HCT116 (cell line): ENCODE results near the gene EDN2. TPM values are rescaled to one million over a fixed set of nuclear protein-coding genes. Genes with fewer than 3 reads are reported as not detected.

Source experiments
- ATAC-seq: fragments of 200-7000 bp; cut with Tn5 transposase; 2 replicates; pipeline ENCODE4 v1.9.1; 2020; ENCODE audit warnings: mild to moderate bottlenecking, moderate library complexity
- BruUV-seq: library from RNA; stranded (reverse); fragments of 400-500 nt; replicated peaks from 2 replicates; lab custom pipeline; 2021; lab: Mats Ljungman, UMichigan
- CTCF ChIA-PET: fragments of 300-600 bp; sonication (Branson Sonifier 250); formaldehyde crosslinking; loops from one replicate; lab custom pipeline; 2021; ENCODE audit warnings: antibody characterized with exemption; lab: Charles Lee
- POLR2A ChIA-PET: fragments of 300-600, 350-600 bp; sonication (Branson Sonifier 250); formaldehyde crosslinking; loops from one replicate; lab custom pipeline; 2021; ENCODE audit warnings: antibody characterized with exemption; lab: Charles Lee
- RAD21 ChIA-PET, 2 experiments: fragments of 300-600 bp; sonication (Branson Sonifier 250); formaldehyde crosslinking; loops; one replicate each; lab custom pipeline; 2023; ENCODE audit warnings: low total read pairs in 2 of 2; ENCODE audit not compliant: uncharacterized antibody in 2 of 2, unreplicated experiment in 2 of 2, low non-redundant PET in 1 of 2; lab: Charles Lee
- DNase-seq: peaks from one replicate; pipeline ENCODE4 v3.0.0-alpha.2; 2010; ENCODE audit warnings: low read depth, low spot score
- H2AFZ ChIP-seq: fragments of 200-600 bp; shearing (Covaris generic), sonication (generic); 2 replicates; pipeline ENCODE4 v1.6.1; 2017; ENCODE audit warnings: low read depth, mixed run types, mixed read lengths, antibody characterized with exemption, low read length; ENCODE audit not compliant: poor library complexity, severe bottlenecking
- H3K27ac ChIP-seq: 2 replicates; pipeline ENCODE4 v1.5.1; 2012; ENCODE audit warnings: low read depth, low read length
- H3K27me3 ChIP-seq: fragments of 200-600 bp; sonication (generic); 2 replicates; pipeline ENCODE4 v1.6.1; 2016; ENCODE audit warnings: mixed run types, low read length, mixed read lengths; ENCODE audit not compliant: insufficient read depth
- H3K36me3 ChIP-seq, 2 experiments: fragments of 200-500 bp in 1 of 2; fragments of 200-600 bp in 1 of 2; sonication (Bioruptor generic) in 1 of 2; sonication (generic) in 1 of 2; 2 replicates each; pipeline versions ENCODE4 v1.5.1 to v1.6.1; 2014 to 2016; ENCODE audit warnings: low read length in 2 of 2, inconsistent platforms in 1 of 2, mixed read lengths in 1 of 2, mixed run types in 1 of 2; ENCODE audit not compliant: insufficient read depth in 2 of 2, control insufficient read depth in 1 of 2
- H3K4me1 ChIP-seq, 2 experiments: fragments of 200-600 bp in 1 of 2; sonication (generic) in 1 of 2; 2 replicates each; pipeline versions ENCODE4 v1.5.1 to v1.6.1; 2012 to 2017; ENCODE audit warnings: low read length in 2 of 2, inconsistent platforms in 1 of 2, mild to moderate bottlenecking in 1 of 2, mixed read lengths in 1 of 2, mixed run types in 1 of 2, moderate library complexity in 1 of 2; ENCODE audit not compliant: insufficient read depth in 2 of 2, control insufficient read depth in 1 of 2
- H3K4me2 ChIP-seq: fragments of 200-600 bp; sonication (generic); 2 replicates; pipeline ENCODE4 v1.6.1; 2017; ENCODE audit warnings: mixed run types, low read length, mixed read lengths
- H3K4me3 ChIP-seq, 2 experiments: fragments of 200-600 bp in 1 of 2; sonication (generic) in 1 of 2; replicated peaks in 1 of 2; 2 replicates each; pipeline ENCODE4 v1.5.1; 2011 to 2016; ENCODE audit warnings: low read length in 2 of 2, control low read depth in 1 of 2, low read depth in 1 of 2, mild to moderate bottlenecking in 1 of 2, mixed read lengths in 1 of 2, mixed run types in 1 of 2
- H3K79me2 ChIP-seq: fragments of 200-600 bp; sonication (generic); 2 replicates; pipeline ENCODE4 v1.6.1; 2017; ENCODE audit warnings: mild to moderate bottlenecking, mixed run types, low read length, moderate library complexity, mixed read lengths; ENCODE audit not compliant: insufficient read depth
- H3K9ac ChIP-seq: fragments of 200-600 bp; sonication (generic); 2 replicates; pipeline ENCODE4 v1.6.1; 2016; ENCODE audit warnings: low read length, mixed read lengths
- H3K9me2 ChIP-seq: fragments of 200-600 bp; sonication (generic), shearing (Covaris generic); 2 replicates; pipeline ENCODE4 v1.6.1; 2017; ENCODE audit warnings: mixed run types, mild to moderate bottlenecking, moderate library complexity; ENCODE audit not compliant: insufficient read depth
- H3K9me3 ChIP-seq, 2 experiments: fragments of 200-500 bp in 1 of 2; fragments of 200-600 bp in 1 of 2; sonication (Bioruptor generic) in 1 of 2; sonication (generic) in 1 of 2; 2 replicates each; pipeline ENCODE4 v1.6.1; 2014 to 2017; ENCODE audit warnings: low read length in 2 of 2, mixed read lengths in 2 of 2, inconsistent platforms in 1 of 2, low read depth in 1 of 2, mild to moderate bottlenecking in 1 of 2, mixed run types in 1 of 2, moderate library complexity in 1 of 2; ENCODE audit not compliant: control insufficient read depth in 1 of 2, insufficient read depth in 1 of 2
- H4K20me1 ChIP-seq: fragments of 200-600 bp; sonication (generic), shearing (Covaris generic); 2 replicates; pipeline ENCODE4 v1.6.1; 2017; ENCODE audit warnings: mixed run types, mild to moderate bottlenecking, moderate library complexity; ENCODE audit not compliant: insufficient read depth
- ATF3 ChIP-seq: IDR thresholded peaks from 2 replicates; pipeline ENCODE4 v1.6.1; 2012
- EGR1 ChIP-seq: IDR thresholded peaks from 2 replicates; pipeline ENCODE4 v1.6.1; 2012; ENCODE audit warnings: low read depth
- FOSL1 ChIP-seq: IDR thresholded peaks from 2 replicates; pipeline ENCODE4 v1.6.1; 2012; ENCODE audit warnings: low read depth
- POLR2AphosphoS5 ChIP-seq: IDR thresholded peaks from 2 replicates; pipeline ENCODE4 v1.6.1; 2011; ENCODE audit warnings: mild to moderate bottlenecking, low read depth, low read length, moderate library complexity
- SP1 ChIP-seq: IDR thresholded peaks from 2 replicates; pipeline ENCODE4 v1.6.1; 2012; ENCODE audit warnings: low read depth
- SRF ChIP-seq: IDR thresholded peaks from 2 replicates; pipeline ENCODE4 v1.6.1; 2012; ENCODE audit warnings: low read depth
- YY1 ChIP-seq: IDR thresholded peaks from 2 replicates; pipeline ENCODE4 v1.6.1; 2011; ENCODE audit warnings: low read length, low read depth, moderate library complexity, mild to moderate bottlenecking; ENCODE audit not compliant: insufficient replicate concordance; ENCODE audit errors: extremely low read depth
- ZNF274 ChIP-seq: fragments of 200-500 bp; sonication (Bioruptor generic); IDR thresholded peaks from 2 replicates; pipeline ENCODE4 v1.6.1; 2014; ENCODE audit warnings: mild to moderate bottlenecking, low read depth, low read length, inconsistent platforms
- intact Hi-C: fragments of 100-400 bp; cut with micrococcal nuclease; formaldehyde crosslinking; loops from 2 replicates; pipeline ENCODE4 v1.10.0; 2022
- total RNA-seq: library from RNA; stranded (reverse); gene quantifications from one replicate; pipeline ENCODE4 v1.2.1, GENCODE V29; 2021; ENCODE audit not compliant: unreplicated experiment
- TF ChIP-seq, protein P1 (sequence below), 3 experiments: fragments of 200-600 bp in 1 of 3; sonication (generic) in 1 of 3; IDR thresholded peaks in 2 of 3; conservative IDR thresholded peaks in 1 of 3; 2 replicates each; pipeline ENCODE4 v1.5.1; 2012 to 2017; ENCODE audit warnings: low read depth in 2 of 3, low read length in 2 of 3, antibody characterized with exemption in 1 of 3, borderline replicate concordance in 1 of 3, control low read depth in 1 of 3, mild to moderate bottlenecking in 1 of 3, mixed read lengths in 1 of 3, mixed run types in 1 of 3, moderate library complexity in 1 of 3; ENCODE audit not compliant: insufficient read depth in 1 of 3

The EDN2 gene
- total RNA-seq, 1 experiment from 2014 or later = not detected

GRCh38 chr1:41516168-41517061 lies 31.9 kb upstream of the EDN2 start (continued):
- TF ChIP-seq ZNF274 (no peak), POLR2AphosphoS5 (0 out of 2 replicates have a peak, but pooled peaks have one; percentile 33), ATF3 (no peak), SP1 (no peak)

GRCh38 chr1:41515778-41516167 lies 31.3 kb upstream of the EDN2 start:
- intact Hi-C loops = loop anchor here (1.0 kb wide), 1 partner anchor 280 kb away; no protein-coding TSS in a partner anchor
- ATAC-seq (peak; percentile 18), DNase-seq (no peak)
- Histone ChIP-seq H3K79me2 (no peaks in the 10 kb centered on the region), H4K20me1 (no peaks in the 10 kb centered on the region), H3K27me3 (no peaks in the 10 kb centered on the region), H3K9me3 (no peaks in the 10 kb centered on the region), H3K4me1 (peaks cover 27 to 34% of the 10 kb centered on the region in 2 experiments), H3K4me3 (no peak overlapping the region), H3K9me2 (no peaks in the 10 kb centered on the region), H3K4me2 (peak overlapping the region; percentile 47), H3K27ac (no peak overlapping the region), H2AFZ (no peak overlapping the region), H3K9ac (no peak overlapping the region), H3K36me3 (no peaks in the 10 kb centered on the region)
- RAD21 ChIA-PET = no interaction called here
- BruUV-seq = no TSS peak
- no peak for TF ChIP-seq EGR1
- TF ChIP-seq FOSL1 = no peak
- TF ChIP-seq SRF = no peak
- no peak for TF ChIP-seq YY1
- TF ChIP-seq POLR2AphosphoS5 = no peak
- TF ChIP-seq, protein P1, sequence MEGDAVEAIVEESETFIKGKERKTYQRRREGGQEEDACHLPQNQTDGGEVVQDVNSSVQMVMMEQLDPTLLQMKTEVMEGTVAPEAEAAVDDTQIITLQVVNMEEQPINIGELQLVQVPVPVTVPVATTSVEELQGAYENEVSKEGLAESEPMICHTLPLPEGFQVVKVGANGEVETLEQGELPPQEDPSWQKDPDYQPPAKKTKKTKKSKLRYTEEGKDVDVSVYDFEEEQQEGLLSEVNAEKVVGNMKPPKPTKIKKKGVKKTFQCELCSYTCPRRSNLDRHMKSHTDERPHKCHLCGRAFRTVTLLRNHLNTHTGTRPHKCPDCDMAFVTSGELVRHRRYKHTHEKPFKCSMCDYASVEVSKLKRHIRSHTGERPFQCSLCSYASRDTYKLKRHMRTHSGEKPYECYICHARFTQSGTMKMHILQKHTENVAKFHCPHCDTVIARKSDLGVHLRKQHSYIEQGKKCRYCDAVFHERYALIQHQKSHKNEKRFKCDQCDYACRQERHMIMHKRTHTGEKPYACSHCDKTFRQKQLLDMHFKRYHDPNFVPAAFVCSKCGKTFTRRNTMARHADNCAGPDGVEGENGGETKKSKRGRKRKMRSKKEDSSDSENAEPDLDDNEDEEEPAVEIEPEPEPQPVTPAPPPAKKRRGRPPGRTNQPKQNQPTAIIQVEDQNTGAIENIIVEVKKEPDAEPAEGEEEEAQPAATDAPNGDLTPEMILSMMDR (IDR thresholded peaks at IDR 0.05 in 2 of 3, conservative IDR thresholded peaks at IDR 0.05 in 1 of 3; ENCODE audit: borderline replicate concordance in 1 of 3, insufficient read depth in 1 of 3, low read depth in 2 of 3, low read length in 2 of 3) = no peak
- POLR2A ChIA-PET = no interaction called here
- CTCF ChIA-PET = interaction anchor here (0.6 to 3.1 kb wide), 14 partner anchors 9 to 658 kb away, joined by 3 to 15 read pairs (median 4); partner anchors contain the start of gene EDN2
